Heart right ventricle (tissue), 16 donors: Measurements from ENCODE around the gene SMAD3. TPM values are rescaled to one million over a fixed set of nuclear protein-coding genes. Genes with fewer than 3 reads are reported as not detected.

Experiments used
- ATAC-seq, 8 donors: fragments of 200-7000 bp; cut with Tn5 transposase; one replicate each; pipeline ENCODE4 v1.9.1; 2020; ENCODE audit warnings: mild to moderate bottlenecking in 8 of 8, moderate library complexity in 8 of 8, moderate number of reproducible peaks in 1 of 8
- DNase-seq, 2 donors: peaks; one replicate each; pipeline ENCODE4 v3.0.0-alpha.2; 2020
- H3K27ac ChIP-seq, 10 donors: fragments of 200-600 bp; sonication (generic) in 2 of 10; one replicate each; pipeline versions ENCODE4 v1.5.0 to v1.8.0; 2020 to 2022; ENCODE audit warnings: mild to moderate bottlenecking in 3 of 10
- H3K27me3 ChIP-seq, 7 donors: fragments of 200-600 bp; one replicate each; pipeline ENCODE4 v1.8.0; 2021 to 2022; ENCODE audit warnings: mild to moderate bottlenecking in 2 of 7
- H3K36me3 ChIP-seq, 9 donors: fragments of 200-600 bp; sonication (generic) in 1 of 9; one replicate each; pipeline versions ENCODE4 v1.5.0 to v1.8.0; 2020 to 2022; ENCODE audit warnings: mild to moderate bottlenecking in 2 of 9
- H3K4me1 ChIP-seq, 9 donors: fragments of 200-600 bp; sonication (generic) in 1 of 9; one replicate each; pipeline versions ENCODE4 v1.5.0 to v1.8.0; 2020 to 2022; ENCODE audit warnings: mild to moderate bottlenecking in 4 of 9
- H3K4me3 ChIP-seq, 10 donors: fragments of 200-600 bp; sonication (generic) in 2 of 10; one replicate each; pipeline versions ENCODE4 v1.5.0 to v1.8.0; 2020 to 2022; ENCODE audit warnings: mild to moderate bottlenecking in 7 of 10, moderate library complexity in 2 of 10
- H3K9me3 ChIP-seq, 11 donors: fragments of 200-600 bp in 10 of 11; sonication (generic) in 2 of 11; one replicate each; pipeline versions ENCODE4 v1.5.0 to v1.8.0; 2013 to 2022; ENCODE audit warnings: mild to moderate bottlenecking in 2 of 11, control low read depth in 1 of 11, moderate library complexity in 1 of 11
- CTCF ChIP-seq, 9 donors: fragments of 200-600 bp; sonication (generic) in 2 of 9; IDR thresholded peaks; one replicate each; pipeline versions ENCODE4 v1.5.0 to v1.8.0; 2021 to 2022; ENCODE audit warnings: antibody characterized with exemption in 9 of 9, mild to moderate bottlenecking in 5 of 9, moderate library complexity in 1 of 9
- WGBS, 2 donors: extraction: QIAGEN DNeasy Blood & Tissue Kit; methylation state at CpG; one replicate each; pipeline ENCODE4 v1.1.7; 2013; ENCODE audit warnings: inconsistent platforms in 1 of 2; 5-methylcytosine and 5-hydroxymethylcytosine counted together
- intact Hi-C, 10 donors: fragments of 100-400 bp; cut with DNase I; formaldehyde crosslinking; loops; one replicate each; pipeline versions ENCODE4 v1.11.1 to v1.14.2; 2022
- polyA plus RNA-seq, 2 donors: library from polyadenylated mRNA; stranded (reverse); fragments of 200-250 nt; gene quantifications; one replicate each; pipeline ENCODE4 v1.2.3, GENCODE V29; 2013
- total RNA-seq, 10 donors: library from RNA; stranded (reverse); fragmentation: NEBNext Ultra II Directional in 3 of 10; extraction: Animal tissue kit (Norgen Biotek cat#: 25700) in 3 of 10; gene quantifications; one replicate each; pipeline versions ENCODE4 v1.2.1 to v1.2.4, GENCODE V29; 2021 to 2023
- donor health status: Arrhythmogenic right ventricular cardiomyopathy.
- donor health status: ischemic (EF 13 %, LVEDD 7.1; RV severe dilation, severe dysfunction).
- donor health status: healthy with polysubstance abuse.
- donor health status: DM: no; HTN: yes; CAD: no.
- donor health status: DM: no; HTN: no; CAD: no.
- donor health status: ischemic (EF 25% LVEDD 6.9; RV normal size, moderate dysfunction).
- donor health status: ischemic (EF 25% LVEDD 5.7; RV mildly dilated, moderate dysfunction).
- donor health status: healthy.
- donor health status: DM: yes; HTN: yes; CAD: no.
- donor health status: Ischemic cardiomyopathy.
- donor health status: ischemic (EF 35%, LVEDD 5.7; RV mildly dilated, moderate dysfunction).
- donor health status: nonischemic (EF 11% LVEDD 7.7; RV severe dilation, severe dysfunction).
- donor health status: DM: yes; HTN: yes; CAD: no.
- donor health status: PGD.
- donor health status: ischemic (EF 29% LVEDD 5.4; RV normal size, mild dysfunction).
- donor health status: nonischemic (EF 23%, LVEDD 6.1; RV moderate dilation, normal function).

Gene SMAD3
- total and polyA plus RNA-seq, 12 donors, result 6.2 to 44.8 (median 15.5) TPM

GRCh38 chr15:67061811-67062368, 3.5 kb upstream of the SMAD3 start:
- Histone ChIP-seq H3K4me3 (no peak overlapping the region), H3K36me3 (no peaks in the 10 kb centered on the region), H3K27ac (no peak overlapping the region), H3K27me3 (no peaks in the 10 kb centered on the region), H3K4me1 (peaks cover 0 to 24% (median 15%) of the 10 kb centered on the region in 9 donors), H3K9me3 (no peaks in the 10 kb centered on the region)
- DNase-seq (no peak), ATAC-seq (no peak)
- 54 to 68% methylated on average over 3 of the region's 3 CpGs for WGBS, 2 donors
- intact Hi-C loops, result loop anchor here in 4 of 10 donors (5.0 to 10.0 kb wide), 4 partner anchors 35 to 193 kb away; partner anchors contain the start of genes AAGAB (in 1 of the 4) and IQCH (in 1 of the 4)
- TF ChIP-seq CTCF (IDR thresholded peaks at IDR 0.05), result no peak

- 92 to 95% methylated on average over 3 of the region's 3 CpGs for whole genome bisulfite sequencing, 2 donors
- Histone ChIP-seq H3K9me3 (no peaks in the 10 kb centered on the region), H3K36me3 (no peaks in the 10 kb centered on the region), H3K4me3 (no peak overlapping the region), H3K27ac (peak overlapping the region in 1 of 10 donors; percentile 30), H3K27me3 (no peaks in the 10 kb centered on the region), H3K4me1 (peaks cover 1 to 30% (median 18%) of the 10 kb centered on the region in 9 donors)
- DNase-seq (no peak), ATAC-seq (no peak)
- intact Hi-C loops, result loop anchor here in 4 of 10 donors (5.0 to 10.0 kb wide), 4 partner anchors 35 to 192 kb away; partner anchors contain the start of genes AAGAB (in 1 of the 4) and IQCH (in 1 of the 4)
- no peak for TF ChIP-seq CTCF (IDR thresholded peaks at IDR 0.05)
Measured at GRCh38 chr15:67062369-67062985, 2.9 kb upstream of the SMAD3 start.

- no peaks in the 10 kb centered on the region for H3K36me3 ChIP-seq
- intact Hi-C loops, result loop anchor here in 4 of 10 donors (5.0 to 10.0 kb wide), 4 partner anchors 37 to 191 kb away; partner anchors contain the start of genes AAGAB (in 1 of the 4) and IQCH (in 1 of the 4)
- peaks cover 2 to 39% (median 29%) of the 10 kb centered on the region in 9 donors for H3K4me1 ChIP-seq
- H3K27me3 ChIP-seq, result no peaks in the 10 kb centered on the region
- ATAC-seq (no peak), DNase-seq (peak in 1 of 2 donors; percentile 32)
- no peak for TF ChIP-seq CTCF (IDR thresholded peaks at IDR 0.05)
- peak overlapping the region in 7 of 10 donors; percentile 90 to 97 (median 94) for H3K27ac ChIP-seq
- WGBS, 2 donors, result 74 to 82% methylated on average over 33 of the region's 33 CpGs
- peak overlapping the region in 4 of 10 donors; percentile 73 to 96 (median 88) for H3K4me3 ChIP-seq
- H3K9me3 ChIP-seq, result no peaks in the 10 kb centered on the region
Measured at GRCh38 chr15:67063689-67064606, 1.5 kb upstream of the SMAD3 start.
